Endothelial cell of umbilical vein (primary cell): ENCODE data around the gene PKD1.
"Not testable (repeated sequence)": the region's sequence is repeated elsewhere in the genome, so short reads cannot be mapped to it uniquely, and the experiment has no call there.

ENCODE experiments used
- CTCF ChIP-seq, 2 donors: IDR thresholded peaks; 1 replicate in 1 of 2; 2 replicates in 1 of 2; pipeline ENCODE4 v1.5.1; 2011; ENCODE audit warnings: low read length in 2 of 2, mild to moderate bottlenecking in 2 of 2, moderate library complexity in 2 of 2, control low read depth in 1 of 2, inconsistent platforms in 1 of 2, low read depth in 1 of 2; ENCODE audit not compliant: insufficient read depth in 1 of 2; ENCODE audit errors: extremely low read depth in 1 of 2
- EZH2 ChIP-seq: IDR thresholded peaks from 2 replicates; pipeline ENCODE4 v1.6.1; 2012; ENCODE audit warnings: borderline replicate concordance, low read depth, mild to moderate bottlenecking, moderate library complexity, low read length, inconsistent platforms; ENCODE audit not compliant: severe bottlenecking
- POLR2A ChIP-seq: IDR thresholded peaks from 2 replicates; pipeline ENCODE4 v1.6.1; 2012; ENCODE audit warnings: low read depth, mild to moderate bottlenecking, control low read depth, low read length

DNA sequence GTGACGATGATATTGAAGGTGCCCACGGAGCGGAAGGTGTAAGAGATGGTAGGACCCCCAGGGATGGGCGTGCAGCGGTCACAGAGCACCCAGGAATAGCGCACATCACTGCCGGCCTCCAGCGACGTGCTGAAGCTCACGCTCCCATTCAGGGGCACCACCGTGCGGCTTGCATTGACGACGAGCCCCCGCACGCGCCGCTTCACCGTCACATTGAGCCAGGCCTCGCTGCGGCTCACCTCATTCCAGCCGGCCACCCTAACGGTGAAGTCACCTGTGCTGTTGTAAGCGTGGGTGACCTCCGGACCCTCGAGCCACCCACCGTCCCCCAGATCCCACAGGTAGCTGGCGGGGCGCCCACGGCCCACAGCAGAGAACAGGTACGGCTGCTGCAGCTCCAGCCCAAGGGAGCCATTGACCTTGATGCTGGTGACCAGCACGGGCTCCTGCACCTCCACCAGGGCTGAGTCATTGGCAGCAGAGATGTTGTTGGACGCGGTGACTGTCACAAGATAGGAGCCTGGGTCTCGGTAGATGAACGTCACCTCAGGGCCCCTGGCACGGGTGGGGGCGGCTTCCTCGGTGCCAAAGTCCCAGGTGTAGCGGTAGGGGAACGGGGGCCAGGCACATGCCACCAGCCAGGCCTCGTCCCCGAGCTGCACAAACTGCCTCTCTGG, 25.2 kb downstream of the PKD1 start:
- not testable (repeated sequence) for TF ChIP-seq CTCF (IDR thresholded peaks at IDR 0.05; ENCODE audit: extremely low read depth in 1 of 2, insufficient read depth in 1 of 2, low read depth in 1 of 2, low read length in 2 of 2); POLR2A; EZH2
